Right cardiac atrium (tissue), 5 donors: ENCODE measurements around the gene SNTG2. TPM values are rescaled to one million over a fixed set of nuclear protein-coding genes. Genes with fewer than 3 reads are reported as not detected.

Experiments used
- ATAC-seq, 2 donors: fragments of 200-7000 bp; cut with Tn5 transposase; one replicate each; pipeline versions ENCODE4 v1.8.0 to v1.9.1; 2020; ENCODE audit warnings: moderate library complexity in 2 of 2, mild to moderate bottlenecking in 1 of 2
- DNase-seq, 3 donors: peaks; one replicate each; pipeline ENCODE4 v3.0.0-alpha.2; 2020
- H3K27ac ChIP-seq: one replicate; pipeline ENCODE4 v1.5.1; 2013; ENCODE audit warnings: mild to moderate bottlenecking, low read length, control low read depth, moderate library complexity
- H3K27me3 ChIP-seq: one replicate; pipeline ENCODE4 v1.6.1; 2013; ENCODE audit not compliant: control insufficient read depth, insufficient read depth
- H3K4me1 ChIP-seq: one replicate; pipeline ENCODE4 v1.6.1; 2013; ENCODE audit warnings: low read length; ENCODE audit not compliant: control insufficient read depth, insufficient read depth
- H3K4me3 ChIP-seq: one replicate; pipeline ENCODE4 v1.5.1; 2013; ENCODE audit warnings: low read length, control low read depth
- H3K9me3 ChIP-seq: one replicate; pipeline ENCODE4 v1.6.1; 2013; ENCODE audit warnings: low read length; ENCODE audit not compliant: control insufficient read depth
- WGBS: extraction: QIAGEN DNeasy Blood & Tissue Kit; methylation state at CpG from one replicate; pipeline ENCODE4 v1.1.7; 2013; 5-methylcytosine and 5-hydroxymethylcytosine counted together
- intact Hi-C, 4 donors: fragments of 100-400 bp; cut with DNase I; formaldehyde crosslinking; loops; one replicate each; pipeline versions ENCODE4 v1.11.0 to v1.14.0; 2022 to 2023
- polyA plus RNA-seq: library from polyadenylated mRNA; stranded (reverse); fragments of 200-250 nt; gene quantifications from one replicate; pipeline ENCODE4 v1.2.3, GENCODE V29; 2013
- total RNA-seq, 4 donors: library from RNA; stranded (reverse); fragmentation: NEBNext Ultra II Directional; extraction: Animal tissue kit (Norgen Biotek cat#: 25700); gene quantifications; one replicate each; pipeline ENCODE4 v1.2.1, GENCODE V29; 2021
- donor health status: healthy with polysubstance abuse.
- donor health status: DM: no; HTN: yes; CAD: no.
- donor health status: DM: no; HTN: no; CAD: no.
- donor health status: DM: no; HTN: yes; CAD: no; lungs with severe emphysema.
- donor health status: DM: yes; HTN: yes; CAD: no.

The SNTG2 gene
- total and polyA plus RNA-seq, 5 donors, result 0.34 to 2.0 (median 0.93) TPM; not detected in 1

DNA sequence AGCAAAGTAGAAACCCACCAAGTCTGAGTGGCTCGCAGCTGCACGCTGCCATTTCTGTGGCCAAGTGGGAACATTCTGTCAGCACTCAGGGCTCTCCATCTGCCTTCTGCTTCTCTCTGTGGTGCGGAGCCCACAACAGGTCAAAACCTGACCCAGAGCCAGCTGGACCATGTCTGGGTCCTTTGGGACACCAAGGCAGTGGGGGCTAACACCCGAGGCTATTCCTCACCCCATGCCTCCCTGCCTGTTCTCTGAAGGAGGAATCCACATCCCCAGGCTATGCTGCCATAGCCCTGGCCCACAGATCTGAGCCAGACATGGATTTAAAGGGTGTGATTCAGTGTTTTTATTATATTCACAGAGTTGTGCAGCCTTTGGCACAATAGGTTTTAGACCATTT is 86.4 kb downstream of the SNTG2 start:
- intact Hi-C loops, result no loop called here
- H3K4me3 ChIP-seq, result no peak overlapping the region
- no peaks in the 10 kb centered on the region for H3K9me3 ChIP-seq
- peaks cover 2% of the 10 kb centered on the region for H3K27me3 ChIP-seq
- DNase-seq, result no peak
- no peak for ATAC-seq
- H3K27ac ChIP-seq, result no peak overlapping the region
- H3K4me1 ChIP-seq, result no peaks in the 10 kb centered on the region
- 62% methylated on average over 4 of the region's 4 CpGs for WGBS

DNA sequence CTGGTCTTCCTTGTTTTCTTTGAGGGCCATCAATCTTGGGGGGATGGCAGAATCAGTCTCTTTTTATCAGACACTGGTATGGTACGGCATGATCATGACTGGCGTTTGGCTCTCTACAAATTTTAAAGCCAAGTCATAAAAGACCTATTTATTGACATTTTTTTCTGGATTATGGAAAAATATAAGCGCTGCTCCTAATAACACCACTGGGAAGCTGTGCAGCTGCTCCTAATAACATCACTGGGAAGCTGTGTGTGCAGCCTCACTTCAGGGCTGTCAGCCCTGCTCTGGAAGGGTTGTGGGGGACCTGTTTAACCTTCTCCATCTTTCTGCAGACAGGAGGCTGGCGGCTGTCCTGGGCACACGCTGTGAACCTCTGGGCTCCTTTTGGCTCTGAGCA is 88.9 kb downstream of the SNTG2 start:
- intact Hi-C loops, result no loop called here
- Histone ChIP-seq H3K9me3 (no peaks in the 10 kb centered on the region), H3K4me3 (no peak overlapping the region), H3K4me1 (no peaks in the 10 kb centered on the region), H3K27me3 (peaks cover under 1% of the 10 kb centered on the region), H3K27ac (no peak overlapping the region)
- DNase-seq, result no peak
- no peak for ATAC-seq
- WGBS, result 78% methylated on average over 5 of the region's 5 CpGs

DNA sequence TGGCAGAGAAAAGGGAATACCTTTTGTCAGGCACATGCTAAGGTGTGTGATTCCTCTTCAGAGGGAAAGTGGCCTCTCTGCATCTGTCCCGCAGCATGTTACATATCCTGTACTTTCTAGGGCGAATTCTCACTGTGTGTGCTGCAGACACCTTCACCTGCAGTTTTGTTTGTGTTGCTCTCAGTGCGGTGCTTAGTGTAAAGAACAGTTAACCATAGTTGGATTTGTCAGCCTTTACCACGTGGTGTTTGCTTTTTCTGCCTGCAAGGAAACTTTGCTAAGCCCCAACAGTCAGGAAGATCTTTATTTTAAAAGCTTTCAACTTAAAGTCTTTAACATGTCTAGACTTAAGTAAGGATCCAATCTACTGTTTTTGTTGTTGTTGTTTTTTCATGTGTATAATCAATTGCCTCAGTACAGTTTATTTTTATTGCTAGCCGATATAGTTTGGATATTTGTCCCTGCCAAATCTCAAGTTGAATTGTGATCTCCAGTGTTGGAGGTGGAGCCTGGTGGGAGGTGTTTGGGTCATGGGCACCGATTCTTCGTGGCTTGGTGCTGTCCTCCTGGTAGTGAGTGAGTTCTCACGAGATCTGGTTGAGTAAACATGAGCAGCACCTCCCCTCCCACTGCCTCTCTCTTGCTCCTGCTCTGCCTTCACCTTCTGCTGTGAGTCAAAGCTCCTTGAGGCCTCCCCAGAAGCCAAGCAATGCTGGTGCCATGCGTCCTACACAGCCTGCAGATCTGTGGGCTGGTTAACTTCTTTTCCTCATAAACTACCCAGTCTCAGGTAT is 90.6 kb downstream of the SNTG2 start:
- no peak overlapping the region for H3K4me3 ChIP-seq
- no peak overlapping the region for H3K27ac ChIP-seq
- H3K9me3 ChIP-seq, result no peaks in the 10 kb centered on the region
- no peak for DNase-seq
- 82% methylated on average over 9 of the region's 9 CpGs for WGBS
- no peaks in the 10 kb centered on the region for H3K27me3 ChIP-seq
- no peaks in the 10 kb centered on the region for H3K4me1 ChIP-seq
- ATAC-seq, result no peak
- intact Hi-C loops, result no loop called here

DNA sequence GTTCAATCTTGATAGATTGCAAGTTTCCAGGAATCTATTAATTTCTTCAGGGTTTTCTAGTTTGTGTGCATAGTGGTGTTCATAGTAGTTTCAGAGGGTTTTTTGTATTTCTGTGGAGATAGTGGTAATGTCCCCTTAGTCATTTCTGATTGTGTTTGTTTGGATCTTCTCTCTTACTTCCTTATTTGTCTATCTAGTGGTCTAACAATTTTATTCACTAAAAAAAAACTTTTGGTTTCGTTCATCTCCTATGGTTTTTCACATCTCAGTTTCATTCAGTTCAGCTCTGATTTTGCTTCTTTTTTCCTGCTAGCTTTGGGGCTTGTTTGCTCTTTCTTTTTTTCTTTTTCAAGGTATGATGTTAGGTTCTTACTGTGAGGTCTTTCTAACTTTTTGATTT is 94.5 kb downstream of the SNTG2 start:
- intact Hi-C loops, result no loop called here
- H3K9me3 ChIP-seq, result no peaks in the 10 kb centered on the region
- H3K4me3 ChIP-seq, result no peak overlapping the region
- 56% methylated on average over 1 of the region's 1 CpG for WGBS
- H3K4me1 ChIP-seq, result no peaks in the 10 kb centered on the region
- DNase-seq (no peak), ATAC-seq (no peak)
- H3K27me3 ChIP-seq, result no peaks in the 10 kb centered on the region
- no peak overlapping the region for H3K27ac ChIP-seq

DNA sequence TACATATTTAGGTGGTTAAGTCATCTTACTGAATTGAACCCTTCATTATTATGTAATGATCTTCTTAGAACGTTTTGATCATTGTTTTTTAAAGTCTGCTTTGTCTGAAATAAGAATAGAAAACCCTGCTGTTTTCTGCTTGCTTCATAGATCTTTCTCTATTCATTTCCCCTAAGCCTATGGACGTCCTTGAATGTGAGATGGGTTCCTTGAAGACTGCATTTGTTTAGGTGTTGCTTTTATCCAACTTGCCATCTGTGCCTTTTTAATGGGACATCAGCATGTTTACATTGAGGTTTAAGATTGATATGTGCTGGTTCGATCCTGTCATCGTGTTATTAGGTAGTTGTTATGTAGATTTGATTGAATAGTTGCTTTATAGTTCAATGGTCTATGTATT is 95.4 kb downstream of the SNTG2 start:
- Histone ChIP-seq H3K27me3 (no peaks in the 10 kb centered on the region), H3K4me3 (no peak overlapping the region), H3K27ac (no peak overlapping the region), H3K9me3 (no peaks in the 10 kb centered on the region), H3K4me1 (no peaks in the 10 kb centered on the region)
- intact Hi-C loops, result no loop called here
- WGBS, result 58% methylated on average over 4 of the region's 4 CpGs
- DNase-seq (no peak), ATAC-seq (no peak)

DNA sequence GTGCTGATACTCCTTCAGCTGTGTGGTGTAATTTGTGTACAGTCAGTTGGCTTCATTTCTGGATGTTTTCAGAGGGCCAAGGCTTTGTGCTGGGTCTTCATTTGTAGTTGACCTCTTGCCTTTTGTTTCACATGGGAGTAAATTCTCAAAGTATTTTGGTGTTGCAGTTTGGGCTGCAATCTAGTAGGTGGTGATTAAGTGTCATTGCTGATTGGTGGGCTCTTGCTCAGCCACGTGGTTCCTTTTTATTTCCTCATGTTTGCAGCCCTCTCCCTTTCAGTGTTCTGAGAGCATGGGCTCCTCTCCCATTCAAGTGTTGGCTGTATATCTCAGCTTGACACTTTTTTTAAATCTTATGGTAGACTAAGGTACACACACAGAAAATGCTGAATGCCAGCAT is 96.8 kb downstream of the SNTG2 start:
- intact Hi-C loops, result no loop called here
- Histone ChIP-seq H3K9me3 (no peaks in the 10 kb centered on the region), H3K4me3 (no peak overlapping the region), H3K27me3 (no peaks in the 10 kb centered on the region), H3K4me1 (no peaks in the 10 kb centered on the region), H3K27ac (no peak overlapping the region)
- no peak for DNase-seq
- WGBS, result 0% methylated on average over 1 of the region's 1 CpG
- ATAC-seq, result no peak

DNA sequence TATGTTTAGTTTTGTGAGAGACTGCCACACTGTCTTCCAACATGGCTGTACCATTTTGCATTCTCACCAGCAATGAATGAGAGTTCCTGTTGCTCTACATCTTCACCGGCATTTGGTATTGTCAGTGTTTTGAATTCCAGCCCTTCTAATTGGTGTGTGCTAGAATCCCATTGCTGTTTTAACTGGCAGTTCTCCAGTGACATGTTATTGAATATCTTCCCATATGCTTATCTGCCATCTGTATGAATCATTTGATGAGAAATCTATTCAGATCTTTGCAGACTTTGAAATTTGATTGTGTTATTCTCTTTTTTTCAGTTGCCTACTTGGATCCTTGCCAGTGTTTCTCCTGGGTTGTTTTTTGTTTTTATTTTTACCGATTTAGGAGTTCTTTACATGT is 99.0 kb downstream of the SNTG2 start:
- H3K27ac ChIP-seq, result no peak overlapping the region
- 63% methylated on average over 2 of the region's 2 CpGs for WGBS
- no peak overlapping the region for H3K4me3 ChIP-seq
- DNase-seq (no peak), ATAC-seq (no peak)
- intact Hi-C loops, result no loop called here
- no peaks in the 10 kb centered on the region for H3K9me3 ChIP-seq
- H3K4me1 ChIP-seq, result no peaks in the 10 kb centered on the region
- no peaks in the 10 kb centered on the region for H3K27me3 ChIP-seq

DNA sequence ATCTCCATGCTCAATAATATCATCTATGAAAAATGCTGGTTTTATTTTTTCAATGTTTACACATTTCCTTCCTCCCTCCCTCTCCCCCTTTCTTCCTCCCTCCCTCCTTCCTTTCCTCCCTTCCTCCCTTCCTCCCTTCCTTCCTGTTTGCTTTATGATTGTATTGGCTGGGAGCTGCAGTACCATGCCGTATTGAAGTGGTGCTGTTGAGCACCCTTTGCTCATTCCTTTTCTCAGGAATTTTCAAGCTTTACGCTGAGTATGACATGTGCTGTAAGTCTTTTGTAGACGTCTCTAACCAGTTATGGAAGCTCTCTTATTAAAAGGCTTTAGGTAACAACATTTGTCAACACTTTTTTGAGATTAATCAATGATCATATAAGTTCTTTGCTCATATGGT is 100.4 kb downstream of the SNTG2 start:
- DNase-seq (no peak), ATAC-seq (no peak)
- Histone ChIP-seq H3K9me3 (no peaks in the 10 kb centered on the region), H3K27me3 (no peaks in the 10 kb centered on the region), H3K4me1 (no peaks in the 10 kb centered on the region), H3K4me3 (no peak overlapping the region), H3K27ac (no peak overlapping the region)
- intact Hi-C loops, result no loop called here
- WGBS, result 44% methylated on average over 3 of the region's 3 CpGs

DNA sequence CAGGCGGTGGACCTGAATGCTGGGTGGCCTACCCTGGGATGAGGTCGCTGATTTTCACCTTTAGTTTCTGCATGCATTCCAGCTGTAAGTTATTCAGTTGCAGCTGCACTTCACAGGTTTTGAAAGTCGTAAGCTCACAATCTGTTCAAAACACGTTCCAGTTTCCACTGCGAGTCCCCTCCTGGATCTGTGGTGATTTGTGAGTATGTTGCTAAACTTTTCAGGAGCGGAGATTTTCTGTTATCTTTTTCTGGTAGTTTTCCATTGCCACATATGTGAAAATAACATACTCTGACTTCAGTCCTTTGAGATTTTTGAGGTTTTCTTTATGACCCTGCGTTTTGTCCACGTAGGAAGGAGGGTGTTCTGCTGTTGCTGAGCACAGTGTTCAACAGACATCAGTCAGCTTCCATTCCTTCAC is 102.1 kb downstream of the SNTG2 start:
- Histone ChIP-seq H3K9me3 (no peaks in the 10 kb centered on the region), H3K4me3 (no peak overlapping the region), H3K27ac (no peak overlapping the region), H3K27me3 (no peaks in the 10 kb centered on the region), H3K4me1 (no peaks in the 10 kb centered on the region)
- intact Hi-C loops, result no loop called here
- 53% methylated on average over 8 of the region's 8 CpGs for WGBS
- DNase-seq (no peak), ATAC-seq (no peak)

DNA sequence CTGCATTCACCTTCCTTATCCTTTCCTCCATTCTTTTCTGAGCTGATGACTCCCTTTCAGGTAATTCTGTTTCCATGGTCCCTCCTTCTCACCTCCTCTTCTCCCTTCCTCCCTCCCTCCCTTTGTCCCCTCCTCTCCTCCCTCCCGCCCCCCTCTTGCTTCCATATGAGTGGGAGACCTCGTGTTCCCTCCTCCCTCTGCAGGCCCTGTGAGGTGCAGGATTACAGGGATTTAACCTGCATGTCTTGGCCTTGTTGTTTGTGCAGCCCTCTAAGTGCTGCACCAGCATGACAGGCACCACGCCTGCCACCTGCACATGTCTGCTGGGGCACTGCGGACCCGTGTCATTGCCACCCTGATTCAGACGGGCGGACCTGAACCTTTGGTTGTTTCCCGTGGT is 103.1 kb downstream of the SNTG2 start:
- Histone ChIP-seq H3K4me3 (no peak overlapping the region), H3K27me3 (no peaks in the 10 kb centered on the region), H3K27ac (no peak overlapping the region), H3K9me3 (no peaks in the 10 kb centered on the region), H3K4me1 (no peaks in the 10 kb centered on the region)
- 65% methylated on average over 8 of the region's 8 CpGs for WGBS
- DNase-seq, result no peak
- no peak for ATAC-seq
- intact Hi-C loops, result no loop called here

DNA sequence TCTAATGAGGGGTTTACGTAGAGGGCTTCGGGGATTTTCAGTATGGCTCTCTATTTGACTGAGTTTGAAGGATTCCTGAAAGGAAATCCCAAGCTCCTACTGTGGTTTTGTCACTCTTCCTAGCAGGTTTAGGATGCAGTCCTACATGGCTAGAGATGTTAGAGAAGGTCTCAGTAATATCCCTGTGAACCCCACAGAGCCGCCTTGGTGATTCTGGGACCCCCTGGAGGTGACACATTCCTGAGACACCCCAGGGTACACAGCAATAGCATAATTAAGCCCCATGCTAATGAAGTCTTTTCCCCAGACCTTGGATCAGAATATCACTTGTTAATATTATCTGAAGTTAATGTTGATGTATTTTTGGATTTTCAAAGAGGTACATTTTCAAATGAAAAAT is 103.8 kb downstream of the SNTG2 start:
- Histone ChIP-seq H3K9me3 (no peaks in the 10 kb centered on the region), H3K27me3 (no peaks in the 10 kb centered on the region), H3K27ac (no peak overlapping the region), H3K4me3 (no peak overlapping the region), H3K4me1 (no peaks in the 10 kb centered on the region)
- no peak for DNase-seq
- 85% methylated on average over 3 of the region's 3 CpGs for WGBS
- no peak for ATAC-seq
- intact Hi-C loops, result no loop called here
